NCI-H1694 treated with DMSO at 0.1 percent for 48 hours (cell line): Measurements from ENCODE around the gene IDI2.
A peak's percentile ranks its signal among the peaks of the same experiment; 100 is the strongest.
"Not testable (repeated sequence)": the region's sequence is repeated elsewhere in the genome, so short reads cannot be mapped to it uniquely, and the experiment has no call there.

ENCODE experiments used
- DNase-seq: peaks from one replicate; lab custom pipeline; 2025; lab: John Stamatoyannopoulos, UW

IDI2 gene

DNA sequence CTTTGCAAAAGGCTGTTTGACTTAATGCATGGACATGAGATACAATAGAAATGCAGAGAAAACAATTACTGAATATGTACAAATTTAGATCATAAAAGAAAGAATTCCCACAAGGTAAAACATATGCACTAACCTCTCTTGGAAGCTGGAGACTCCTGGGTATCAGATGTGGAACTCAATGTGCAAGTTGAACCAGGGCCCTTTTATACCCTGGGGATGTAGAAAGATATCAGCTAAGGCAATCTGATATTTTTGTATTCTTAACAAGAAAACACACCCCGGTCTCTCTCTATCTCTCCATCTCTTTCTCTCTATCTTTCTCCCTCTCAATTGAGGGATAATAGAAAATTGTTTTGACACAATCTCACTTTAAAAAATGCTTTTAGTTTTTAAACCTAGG is at the start of gene IDI2:
Gene IDI2, minus strand, starts transcription at position 177 of the 400 bp plus-strand sequence. CDS start 1,136 bp downstream, outside the sequence.
- DNase-seq: no peak

- no peak for DNase-seq
These were observed 49.2 kb upstream of the IDI2 start for GRCh38 chr10:1074748-1075308.

- no peak for DNase-seq
These were observed 48.5 kb upstream of the IDI2 start for GRCh38 chr10:1074052-1074747.

GRCh38 chr10:1070919-1071318 is 45.3 kb upstream of the IDI2 start:
- no peak for DNase-seq

DNA sequence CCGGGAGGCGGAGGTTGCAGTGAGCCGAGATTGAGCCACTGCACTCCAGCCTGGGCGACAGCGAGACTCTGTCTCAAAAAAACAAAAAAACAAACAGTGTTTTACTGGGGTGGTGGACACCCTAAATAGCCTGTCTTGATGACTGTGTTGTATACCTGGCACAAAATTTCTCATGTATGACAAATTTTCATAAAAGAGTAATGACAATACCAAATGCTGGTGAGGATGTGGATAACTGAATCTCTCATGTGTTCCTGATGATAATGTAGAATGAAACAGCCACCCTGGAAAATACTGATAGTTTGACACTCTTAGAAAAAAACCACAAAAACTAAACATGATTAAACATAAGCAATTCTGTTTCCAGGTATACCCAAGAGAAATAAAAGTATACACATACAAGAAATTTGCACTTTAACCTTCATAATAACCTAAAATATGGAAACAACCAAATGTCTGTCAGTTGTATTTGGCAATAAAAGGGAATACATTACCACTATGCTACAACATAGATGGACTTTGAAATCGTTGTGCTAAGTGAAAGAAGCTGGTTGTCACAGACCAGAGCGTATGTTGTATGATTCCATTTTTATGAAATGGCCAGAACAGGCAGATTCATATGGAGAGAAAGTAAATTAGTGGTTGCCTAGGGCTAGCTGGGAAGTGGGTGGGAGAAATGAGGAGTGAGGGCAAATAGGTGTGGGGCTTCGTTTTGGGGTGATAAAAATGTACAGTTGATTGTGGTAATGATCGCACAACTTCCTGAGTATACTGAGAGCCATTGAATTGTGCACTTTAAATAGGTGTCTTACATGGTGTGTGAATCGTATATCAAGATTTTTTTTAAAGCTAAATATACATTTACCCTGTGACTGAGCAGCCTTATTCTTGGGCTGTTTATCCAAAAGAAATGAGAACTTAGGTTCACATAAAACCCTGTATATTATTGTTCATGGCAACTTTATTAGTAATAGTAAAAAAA is 43.0 kb upstream of the IDI2 start:
- no peak for DNase-seq

DNA sequence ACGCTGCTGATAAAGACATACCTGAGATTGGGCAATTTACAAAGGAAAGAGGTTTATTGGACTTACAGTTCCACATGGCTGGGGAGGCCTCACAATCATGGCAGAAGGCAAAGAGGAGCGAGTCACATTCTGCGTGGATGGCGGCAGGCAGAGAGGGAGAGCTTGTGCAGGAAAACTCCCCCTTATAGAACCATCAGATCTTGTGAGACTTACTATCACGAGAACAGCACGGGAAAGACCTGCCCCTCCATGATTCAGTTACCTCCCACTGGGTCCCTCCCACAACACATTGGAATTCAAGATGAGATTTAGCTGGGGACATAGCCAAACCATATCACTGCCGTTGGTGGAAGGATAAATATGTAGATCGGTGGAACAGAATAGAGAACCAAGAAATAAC is 41.1 kb upstream of the IDI2 start:
- not testable (repeated sequence) for DNase-seq

- DNase-seq: no peak
These were observed 39.2 kb upstream of the IDI2 start for GRCh38 chr10:1064964-1065247.

- no peak for DNase-seq
These were observed 37.7 kb upstream of the IDI2 start for GRCh38 chr10:1063232-1063865.

DNA sequence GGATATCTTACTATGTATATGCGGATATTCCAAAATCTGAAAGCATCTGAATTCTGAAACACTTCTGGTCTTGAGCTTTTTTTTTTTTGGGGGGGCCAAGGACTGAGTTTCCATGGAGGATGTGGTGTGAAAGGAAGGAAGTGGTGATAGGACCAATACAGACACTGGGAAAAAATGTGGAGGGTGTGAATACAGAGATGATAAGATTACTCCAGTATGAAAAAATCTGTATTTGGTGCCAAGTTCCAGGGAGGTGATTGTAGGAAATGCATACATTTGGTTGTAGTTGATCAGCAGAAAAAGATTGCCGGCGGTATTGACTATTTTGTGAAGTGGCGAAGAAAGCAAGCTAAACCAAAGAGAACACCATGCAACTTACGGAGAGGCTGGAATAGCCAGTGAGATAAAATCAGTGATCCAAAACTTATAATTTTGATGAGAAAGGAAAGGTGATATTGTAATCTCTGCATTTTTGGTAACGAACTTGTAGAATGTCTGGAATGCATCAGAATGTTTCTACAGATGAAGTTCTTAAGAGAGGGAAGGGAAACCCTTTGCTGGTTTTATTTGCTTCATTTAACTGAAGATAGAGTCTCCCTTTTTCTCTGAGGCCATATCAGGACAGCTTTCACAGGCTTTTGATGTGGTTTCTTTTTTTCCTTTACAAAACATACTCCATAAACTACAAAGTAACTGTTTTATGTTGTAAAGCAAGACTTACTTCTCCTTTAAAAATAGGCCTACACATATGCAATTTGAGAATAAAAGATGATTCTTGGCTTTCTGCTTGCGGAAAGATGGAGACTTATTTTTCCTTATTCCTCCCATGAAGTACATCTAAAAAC is 36.5 kb upstream of the IDI2 start:
- DNase-seq: no peak

GRCh38 chr10:1059902-1060301 is 34.2 kb upstream of the IDI2 start:
- no peak for DNase-seq

GRCh38 chr10:1058017-1058416 is 32.4 kb upstream of the IDI2 start:
- no peak for DNase-seq

- DNase-seq: no peak
These were observed 31.5 kb upstream of the IDI2 start for GRCh38 chr10:1057106-1057657.

GRCh38 chr10:1056326-1057105 is 30.9 kb upstream of the IDI2 start, which contains the start of gene WDR37:
TSS of gene WDR37 (plus strand) at chr10:1056385. CDS start at chr10:1072156, 15,771 bp downstream.
- DNase-seq: peak; percentile 10

- DNase-seq: no peak
These were observed 29.0 kb upstream of the IDI2 start for GRCh38 chr10:1054684-1055083.

DNA sequence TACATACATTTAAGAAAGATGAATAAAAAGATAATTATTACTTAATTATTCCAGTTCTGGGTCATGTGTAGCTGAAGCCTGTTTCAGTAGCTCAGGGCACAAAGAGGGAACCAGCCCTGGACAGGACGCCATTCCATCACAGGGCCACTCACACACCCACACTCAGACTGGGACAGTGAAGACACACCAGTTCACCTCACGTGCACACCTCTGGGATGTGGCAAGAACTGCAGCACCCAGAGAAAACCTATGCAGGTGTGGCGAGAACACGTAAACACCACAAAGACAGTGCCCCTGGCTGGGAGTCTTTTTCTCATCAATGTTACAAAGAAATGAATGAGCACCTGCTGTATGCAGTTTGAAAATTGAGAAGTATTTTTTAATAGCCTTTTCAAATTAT is 24.9 kb upstream of the IDI2 start:
- no peak for DNase-seq

DNA sequence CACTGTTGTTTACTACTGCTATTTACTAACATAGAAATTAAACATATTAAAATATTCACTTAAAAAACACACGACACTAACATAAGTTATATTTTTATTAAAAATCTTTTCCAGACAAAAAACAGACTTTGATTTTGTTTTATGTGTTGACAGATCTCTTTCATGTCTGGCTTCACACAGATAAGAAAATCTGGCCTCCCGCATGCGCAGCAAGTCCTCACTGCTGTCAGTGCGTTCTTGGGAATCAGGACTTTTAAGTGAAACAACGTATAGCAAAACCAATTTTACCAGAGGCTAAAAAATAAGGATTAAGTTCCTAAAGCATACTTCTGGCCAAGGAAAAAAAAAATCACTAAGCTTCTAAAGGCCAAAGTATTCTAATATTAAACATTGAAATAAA is 24.5 kb upstream of the IDI2 start:
- no peak for DNase-seq

DNA sequence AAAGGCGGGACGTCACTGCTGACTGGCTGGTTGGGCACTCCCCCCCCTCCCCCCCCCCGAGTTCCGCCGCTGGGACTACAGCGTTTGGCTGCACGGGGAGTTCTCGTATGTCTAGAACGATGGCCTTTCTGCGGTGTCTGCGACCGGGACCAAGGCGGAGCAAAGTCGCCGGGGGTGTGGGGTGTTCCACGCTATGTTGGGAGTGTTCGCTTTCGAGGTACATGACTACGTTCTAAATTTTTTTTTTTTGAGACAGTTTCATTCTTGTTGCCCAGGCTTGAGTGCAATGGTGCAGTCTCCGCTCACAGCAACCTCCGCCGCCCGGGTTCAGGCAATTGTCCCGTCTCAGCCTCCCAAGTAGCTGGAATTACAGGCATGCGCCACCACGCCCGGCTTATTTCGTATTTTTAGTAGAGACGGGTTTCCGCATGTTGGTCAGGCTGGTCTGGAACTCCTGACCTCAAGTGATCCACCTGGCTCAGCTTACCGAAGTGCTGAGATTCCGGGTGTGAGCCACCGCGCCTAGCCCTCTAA is 23.8 kb upstream of the IDI2 start:
- no peak for DNase-seq

- DNase-seq: peak; percentile 93
These were observed 23.2 kb upstream of the IDI2 start, which contains the start of gene IDI1 for GRCh38 chr10:1048732-1049424. TSS of gene IDI1 (minus strand) at chr10:1049119. CDS start at chr10:1049003, 116 bp downstream.

DNA sequence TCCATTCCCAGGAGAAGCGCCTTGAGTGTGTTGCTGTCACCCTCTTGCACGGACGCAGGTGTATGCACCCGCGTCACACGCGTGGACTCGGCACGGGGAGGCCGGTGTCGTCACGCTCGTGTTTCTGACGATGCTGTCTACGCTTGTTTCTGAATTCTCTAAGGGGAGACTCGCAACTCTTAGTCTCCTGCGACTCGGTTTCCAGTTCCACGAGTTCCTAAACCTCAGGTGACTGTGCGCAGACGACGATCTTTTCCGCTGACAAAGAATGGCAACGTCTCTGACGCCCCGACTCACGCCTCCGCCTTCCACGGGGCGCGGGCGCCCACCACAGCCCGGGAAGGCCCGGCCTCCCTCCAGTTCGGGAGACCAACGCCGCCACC is 22.7 kb upstream of the IDI2 start:
- no peak for DNase-seq
